PFSK-1 (cell line): ENCODE measurements around the gene APBB2.

Source experiments
- POLR2AphosphoS5 ChIP-seq: IDR thresholded peaks from 2 replicates; pipeline ENCODE4 v1.6.1; 2012; ENCODE audit warnings: low read depth, mild to moderate bottlenecking, control low read depth, low read length, moderate library complexity
- SIN3A ChIP-seq: IDR thresholded peaks from 2 replicates; pipeline ENCODE4 v1.6.1; 2012; ENCODE audit warnings: mild to moderate bottlenecking, low read length, moderate library complexity, borderline replicate concordance; ENCODE audit not compliant: insufficient read depth
- TAF1 ChIP-seq: IDR thresholded peaks from 2 replicates; pipeline ENCODE4 v1.6.1; 2012; ENCODE audit warnings: low read length, control low read depth, borderline replicate concordance; ENCODE audit not compliant: insufficient read depth
- TF ChIP-seq, protein P1 (sequence below), 2 experiments: IDR thresholded peaks; 2 replicates each; pipeline versions ENCODE4 v1.6.1 to v1.8.0; 2011 to 2012; ENCODE audit warnings: low read depth in 2 of 2, low read length in 2 of 2, control low read depth in 1 of 2, inconsistent platforms in 1 of 2, mild to moderate bottlenecking in 1 of 2, moderate library complexity in 1 of 2; ENCODE audit not compliant: insufficient read depth in 1 of 2

DNA sequence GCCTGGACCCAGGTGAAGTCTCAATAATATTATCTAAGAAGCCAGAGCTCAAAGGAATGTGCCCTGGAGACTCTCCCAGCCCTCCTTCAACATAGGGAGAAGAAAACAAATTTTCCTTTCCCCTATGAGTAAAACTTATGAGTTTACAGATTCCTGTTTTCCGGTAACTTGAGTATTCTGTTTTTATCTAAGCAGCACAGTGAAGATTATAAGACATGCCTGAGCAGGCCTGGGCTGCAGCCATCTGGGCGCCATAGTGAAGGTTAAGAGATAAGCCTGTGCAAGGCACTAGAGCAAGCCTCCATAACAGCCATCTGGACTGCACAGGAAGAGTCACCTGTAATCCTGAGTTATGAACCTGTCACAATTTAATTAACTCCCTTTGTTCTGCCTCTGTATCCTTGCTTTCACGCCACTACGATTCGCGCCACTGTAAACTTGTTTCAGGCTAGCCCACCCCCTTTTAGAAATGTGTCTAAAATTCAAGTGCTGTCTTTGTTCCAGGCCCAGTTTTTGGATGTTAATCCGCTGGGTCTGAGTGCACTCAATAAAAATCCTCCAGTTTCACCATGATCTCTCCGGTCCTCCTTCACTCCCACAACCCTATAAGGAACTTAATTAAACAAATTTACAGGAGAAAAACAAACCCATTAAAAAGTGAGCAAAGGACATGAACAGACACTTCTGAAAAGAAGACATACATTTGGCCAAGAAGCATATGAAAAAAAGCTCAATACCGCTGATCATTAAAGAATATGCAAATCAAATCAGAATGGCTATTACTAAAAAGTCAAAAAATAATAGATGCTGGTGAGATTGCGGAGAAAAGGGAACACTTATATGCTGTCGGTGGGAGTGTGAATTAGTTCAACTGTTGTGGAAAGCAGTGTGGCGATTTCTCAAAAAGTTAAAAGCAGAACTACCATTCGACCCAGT, 189.5 kb downstream of the APBB2 start:
- TF ChIP-seq POLR2AphosphoS5 (no peak), TAF1 (no peak), SIN3A (no peak)
- TF ChIP-seq, protein P1, sequence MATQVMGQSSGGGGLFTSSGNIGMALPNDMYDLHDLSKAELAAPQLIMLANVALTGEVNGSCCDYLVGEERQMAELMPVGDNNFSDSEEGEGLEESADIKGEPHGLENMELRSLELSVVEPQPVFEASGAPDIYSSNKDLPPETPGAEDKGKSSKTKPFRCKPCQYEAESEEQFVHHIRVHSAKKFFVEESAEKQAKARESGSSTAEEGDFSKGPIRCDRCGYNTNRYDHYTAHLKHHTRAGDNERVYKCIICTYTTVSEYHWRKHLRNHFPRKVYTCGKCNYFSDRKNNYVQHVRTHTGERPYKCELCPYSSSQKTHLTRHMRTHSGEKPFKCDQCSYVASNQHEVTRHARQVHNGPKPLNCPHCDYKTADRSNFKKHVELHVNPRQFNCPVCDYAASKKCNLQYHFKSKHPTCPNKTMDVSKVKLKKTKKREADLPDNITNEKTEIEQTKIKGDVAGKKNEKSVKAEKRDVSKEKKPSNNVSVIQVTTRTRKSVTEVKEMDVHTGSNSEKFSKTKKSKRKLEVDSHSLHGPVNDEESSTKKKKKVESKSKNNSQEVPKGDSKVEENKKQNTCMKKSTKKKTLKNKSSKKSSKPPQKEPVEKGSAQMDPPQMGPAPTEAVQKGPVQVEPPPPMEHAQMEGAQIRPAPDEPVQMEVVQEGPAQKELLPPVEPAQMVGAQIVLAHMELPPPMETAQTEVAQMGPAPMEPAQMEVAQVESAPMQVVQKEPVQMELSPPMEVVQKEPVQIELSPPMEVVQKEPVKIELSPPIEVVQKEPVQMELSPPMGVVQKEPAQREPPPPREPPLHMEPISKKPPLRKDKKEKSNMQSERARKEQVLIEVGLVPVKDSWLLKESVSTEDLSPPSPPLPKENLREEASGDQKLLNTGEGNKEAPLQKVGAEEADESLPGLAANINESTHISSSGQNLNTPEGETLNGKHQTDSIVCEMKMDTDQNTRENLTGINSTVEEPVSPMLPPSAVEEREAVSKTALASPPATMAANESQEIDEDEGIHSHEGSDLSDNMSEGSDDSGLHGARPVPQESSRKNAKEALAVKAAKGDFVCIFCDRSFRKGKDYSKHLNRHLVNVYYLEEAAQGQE (IDR thresholded peaks at IDR 0.05; ENCODE audit: insufficient read depth in 1 of 2, low read depth in 2 of 2, low read length in 2 of 2), result no peak
